Neural cell (in vitro differentiated cells): Measurements from ENCODE around the gene ADAR.

Experiments
- EZH2 ChIP-seq: fragments of 200-600, 300-800 bp; shearing (Covaris generic), sonication (generic); IDR thresholded peaks from 2 replicates; pipeline ENCODE4 v1.6.1; 2014; ENCODE audit warnings: antibody characterized with exemption, low read length, borderline replicate concordance, mild to moderate bottlenecking; ENCODE audit not compliant: insufficient read depth, poor library complexity, severe bottlenecking
- MXI1 ChIP-seq: fragments of 450-650 bp; conservative IDR thresholded peaks from 2 replicates; pipeline ENCODE4 v1.6.1; 2014; ENCODE audit warnings: antibody characterized with exemption, mild to moderate bottlenecking; ENCODE audit not compliant: poor library complexity, severe bottlenecking
- RAD21 ChIP-seq: fragments of 450-650 bp; conservative IDR thresholded peaks from 2 replicates; pipeline ENCODE4 v1.6.1; 2014; ENCODE audit warnings: antibody characterized with exemption, mild to moderate bottlenecking, moderate library complexity
- TF ChIP-seq, protein P1 (sequence below): IDR thresholded peaks from 2 replicates; pipeline ENCODE4 v1.6.1; 2012; ENCODE audit warnings: borderline replicate concordance
- TF ChIP-seq, protein P2 (sequence below): fragments of 450-650 bp; IDR thresholded peaks from 2 replicates; pipeline ENCODE4 v1.5.1; 2014; ENCODE audit warnings: antibody characterized with exemption, mild to moderate bottlenecking, moderate library complexity; ENCODE audit not compliant: poor library complexity, severe bottlenecking

DNA sequence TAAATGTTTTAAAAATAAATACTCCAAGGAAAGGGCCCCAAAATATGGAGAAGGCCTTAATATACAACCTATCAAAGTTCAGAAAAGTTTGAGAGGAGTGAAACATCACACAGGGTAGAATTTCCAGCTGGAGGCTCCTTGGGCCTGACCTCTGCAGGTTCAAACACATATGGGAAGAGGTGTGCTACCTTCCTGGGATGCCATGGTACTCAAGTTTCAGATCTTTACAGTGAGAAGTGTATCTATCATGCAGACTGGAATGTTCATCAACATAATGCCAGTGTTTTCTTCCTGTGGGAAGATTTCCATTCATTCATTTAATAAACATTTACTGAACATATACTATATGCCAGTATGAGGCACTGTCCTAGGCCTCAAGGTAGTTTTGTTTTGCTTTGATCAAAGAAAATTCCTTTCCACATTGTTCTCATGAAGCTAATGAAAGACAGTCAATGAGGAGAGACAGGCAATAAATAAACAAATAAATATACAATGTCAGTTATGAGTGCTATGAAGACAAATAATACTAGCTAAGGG lies 14.6 kb upstream of the ADAR start:
- no peak for TF ChIP-seq MXI1
- TF ChIP-seq EZH2 = no peak
- TF ChIP-seq, protein P1, sequence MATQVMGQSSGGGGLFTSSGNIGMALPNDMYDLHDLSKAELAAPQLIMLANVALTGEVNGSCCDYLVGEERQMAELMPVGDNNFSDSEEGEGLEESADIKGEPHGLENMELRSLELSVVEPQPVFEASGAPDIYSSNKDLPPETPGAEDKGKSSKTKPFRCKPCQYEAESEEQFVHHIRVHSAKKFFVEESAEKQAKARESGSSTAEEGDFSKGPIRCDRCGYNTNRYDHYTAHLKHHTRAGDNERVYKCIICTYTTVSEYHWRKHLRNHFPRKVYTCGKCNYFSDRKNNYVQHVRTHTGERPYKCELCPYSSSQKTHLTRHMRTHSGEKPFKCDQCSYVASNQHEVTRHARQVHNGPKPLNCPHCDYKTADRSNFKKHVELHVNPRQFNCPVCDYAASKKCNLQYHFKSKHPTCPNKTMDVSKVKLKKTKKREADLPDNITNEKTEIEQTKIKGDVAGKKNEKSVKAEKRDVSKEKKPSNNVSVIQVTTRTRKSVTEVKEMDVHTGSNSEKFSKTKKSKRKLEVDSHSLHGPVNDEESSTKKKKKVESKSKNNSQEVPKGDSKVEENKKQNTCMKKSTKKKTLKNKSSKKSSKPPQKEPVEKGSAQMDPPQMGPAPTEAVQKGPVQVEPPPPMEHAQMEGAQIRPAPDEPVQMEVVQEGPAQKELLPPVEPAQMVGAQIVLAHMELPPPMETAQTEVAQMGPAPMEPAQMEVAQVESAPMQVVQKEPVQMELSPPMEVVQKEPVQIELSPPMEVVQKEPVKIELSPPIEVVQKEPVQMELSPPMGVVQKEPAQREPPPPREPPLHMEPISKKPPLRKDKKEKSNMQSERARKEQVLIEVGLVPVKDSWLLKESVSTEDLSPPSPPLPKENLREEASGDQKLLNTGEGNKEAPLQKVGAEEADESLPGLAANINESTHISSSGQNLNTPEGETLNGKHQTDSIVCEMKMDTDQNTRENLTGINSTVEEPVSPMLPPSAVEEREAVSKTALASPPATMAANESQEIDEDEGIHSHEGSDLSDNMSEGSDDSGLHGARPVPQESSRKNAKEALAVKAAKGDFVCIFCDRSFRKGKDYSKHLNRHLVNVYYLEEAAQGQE = no peak
- no peak for TF ChIP-seq RAD21
- TF ChIP-seq, protein P2, sequence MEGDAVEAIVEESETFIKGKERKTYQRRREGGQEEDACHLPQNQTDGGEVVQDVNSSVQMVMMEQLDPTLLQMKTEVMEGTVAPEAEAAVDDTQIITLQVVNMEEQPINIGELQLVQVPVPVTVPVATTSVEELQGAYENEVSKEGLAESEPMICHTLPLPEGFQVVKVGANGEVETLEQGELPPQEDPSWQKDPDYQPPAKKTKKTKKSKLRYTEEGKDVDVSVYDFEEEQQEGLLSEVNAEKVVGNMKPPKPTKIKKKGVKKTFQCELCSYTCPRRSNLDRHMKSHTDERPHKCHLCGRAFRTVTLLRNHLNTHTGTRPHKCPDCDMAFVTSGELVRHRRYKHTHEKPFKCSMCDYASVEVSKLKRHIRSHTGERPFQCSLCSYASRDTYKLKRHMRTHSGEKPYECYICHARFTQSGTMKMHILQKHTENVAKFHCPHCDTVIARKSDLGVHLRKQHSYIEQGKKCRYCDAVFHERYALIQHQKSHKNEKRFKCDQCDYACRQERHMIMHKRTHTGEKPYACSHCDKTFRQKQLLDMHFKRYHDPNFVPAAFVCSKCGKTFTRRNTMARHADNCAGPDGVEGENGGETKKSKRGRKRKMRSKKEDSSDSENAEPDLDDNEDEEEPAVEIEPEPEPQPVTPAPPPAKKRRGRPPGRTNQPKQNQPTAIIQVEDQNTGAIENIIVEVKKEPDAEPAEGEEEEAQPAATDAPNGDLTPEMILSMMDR = no peak
